Cardiac muscle cell (in vitro differentiated cells and primary cell): Measurements from ENCODE around the gene ATP12A. TPM values are rescaled to one million over a fixed set of nuclear protein-coding genes. Genes with fewer than 3 reads are reported as not detected.

Experiments used
- DNase-seq, 2 donors: peaks; one replicate each; pipeline versions ENCODE4 v3.0.0 to v3.0.0-alpha.2; 2010 to 2017; ENCODE audit warnings: low read depth in 1 of 2, low spot score in 1 of 2
- H3K27ac ChIP-seq: fragments of 200-600 bp; sonication (generic); 2 replicates; pipeline ENCODE4 v1.5.1; 2016
- H3K27me3 ChIP-seq: fragments of 200-600 bp; sonication (generic); 2 replicates; pipeline ENCODE4 v1.6.0; 2016; ENCODE audit warnings: control low read depth
- H3K36me3 ChIP-seq: fragments of 200-600 bp; sonication (generic); 2 replicates; pipeline ENCODE4 v1.5.1; 2016; ENCODE audit warnings: control low read depth
- H3K4me1 ChIP-seq: fragments of 200-600 bp; sonication (generic); 2 replicates; pipeline ENCODE4 v1.8.1; 2017; ENCODE audit warnings: low read depth, mild to moderate bottlenecking, mixed run types
- H3K4me3 ChIP-seq: fragments of 200-600 bp; sonication (generic); 2 replicates; pipeline ENCODE4 v1.5.1; 2016; ENCODE audit warnings: mild to moderate bottlenecking
- H3K9me3 ChIP-seq: fragments of 200-600 bp; sonication (generic); 2 replicates; pipeline ENCODE4 v1.5.1; 2017; ENCODE audit warnings: low read depth, mild to moderate bottlenecking, control low read depth
- CTCF ChIP-seq: IDR thresholded peaks from 2 replicates; pipeline ENCODE4 v1.5.1; 2012; ENCODE audit warnings: low read depth, mild to moderate bottlenecking, low read length
- polyA plus RNA-seq: library from polyadenylated mRNA; unstranded; fragments of >200 nt; fragmentation: Nextera tagmentation; extraction: Ambion mirVana; gene quantifications from 2 replicates; pipeline ENCODE4 v1.2.1, GENCODE V29; 2016
- total RNA-seq: library from RNA; depleted of rRNA; stranded (reverse); fragments of >200 nt; gene quantifications from 2 replicates; pipeline ENCODE4 v1.2.3, GENCODE V29; 2016

The ATP12A gene
- total and polyA plus RNA-seq, 2 experiments from 2014 or later: not detected

- Histone ChIP-seq H3K4me3 (no peak overlapping the region), H3K27ac (no peak overlapping the region), H3K4me1 (no peaks in the 10 kb centered on the region), H3K36me3 (no peaks in the 10 kb centered on the region), H3K27me3 (peaks cover 43% of the 10 kb centered on the region), H3K9me3 (no peaks in the 10 kb centered on the region)
- no peak for DNase-seq
- TF ChIP-seq CTCF: no peak
These were observed 61.6 kb downstream of the ATP12A start for GRCh38 chr13:24741791-24742190.

- no peak for TF ChIP-seq CTCF
- Histone ChIP-seq H3K4me3 (no peak overlapping the region), H3K27me3 (peaks cover 48% of the 10 kb centered on the region), H3K36me3 (no peaks in the 10 kb centered on the region), H3K27ac (no peak overlapping the region), H3K4me1 (no peaks in the 10 kb centered on the region), H3K9me3 (no peaks in the 10 kb centered on the region)
- peak in 1 of 2 donors; percentile 78 for DNase-seq
These were observed 62.1 kb downstream of the ATP12A start for GRCh38 chr13:24742294-24742693.

DNA sequence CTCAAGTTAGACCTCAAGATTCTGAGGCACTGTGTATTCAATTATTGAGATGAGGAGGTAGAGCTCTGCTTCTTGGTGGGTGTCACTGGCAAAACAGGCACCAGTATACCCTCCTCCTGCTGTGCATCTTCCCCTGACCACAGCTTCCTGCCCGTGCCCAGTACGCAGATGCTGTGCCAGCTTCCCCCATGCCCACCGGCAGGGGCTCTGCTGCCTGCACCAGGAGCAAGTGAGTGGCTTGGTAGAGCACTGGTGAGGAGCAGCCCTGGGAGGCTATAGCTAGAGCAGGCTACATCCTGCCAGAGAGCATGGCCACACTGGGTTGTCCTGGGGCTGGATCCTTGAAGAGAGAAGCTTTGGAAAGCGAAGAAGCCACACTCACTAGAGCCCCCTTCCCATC, 62.8 kb downstream of the ATP12A start:
- Histone ChIP-seq H3K36me3 (no peaks in the 10 kb centered on the region), H3K27ac (no peak overlapping the region), H3K27me3 (peaks cover 55% of the 10 kb centered on the region), H3K4me1 (no peaks in the 10 kb centered on the region), H3K9me3 (no peaks in the 10 kb centered on the region), H3K4me3 (no peak overlapping the region)
- TF ChIP-seq CTCF: no peak
- DNase-seq: no peak

- Histone ChIP-seq H3K9me3 (no peaks in the 10 kb centered on the region), H3K4me1 (no peaks in the 10 kb centered on the region), H3K4me3 (no peak overlapping the region), H3K27me3 (peaks cover 67% of the 10 kb centered on the region), H3K27ac (no peak overlapping the region), H3K36me3 (no peaks in the 10 kb centered on the region)
- no peak for TF ChIP-seq CTCF
- no peak for DNase-seq
These were observed 64.0 kb downstream of the ATP12A start for GRCh38 chr13:24744247-24744646.

GRCh38 chr13:24745516-24745860, 65.3 kb downstream of the ATP12A start:
- no peak for TF ChIP-seq CTCF
- Histone ChIP-seq H3K4me3 (no peak overlapping the region), H3K4me1 (no peaks in the 10 kb centered on the region), H3K27ac (no peak overlapping the region), H3K36me3 (no peaks in the 10 kb centered on the region), H3K27me3 (peaks cover 78% of the 10 kb centered on the region), H3K9me3 (no peaks in the 10 kb centered on the region)
- no peak for DNase-seq
